GM23248 (cell line): ENCODE data around the gene KNDC1. TPM values are rescaled to one million over a fixed set of nuclear protein-coding genes. Genes with fewer than 3 reads are reported as not detected.

Experiments used
- DNase-seq: peaks from one replicate; pipeline ENCODE4 v3.0.0-alpha.2; 2015
- H2AFZ ChIP-seq: fragments of 200-600 bp; sonication (generic); 2 replicates; pipeline ENCODE4 v1.6.1; 2016; ENCODE audit warnings: antibody characterized with exemption
- H3F3A ChIP-seq: fragments of 200-600 bp; sonication (generic); 2 replicates; pipeline ENCODE4 v1.6.1; 2016; ENCODE audit warnings: mild to moderate bottlenecking, antibody characterized with exemption, mixed run types; ENCODE audit not compliant: insufficient read depth
- H3K27ac ChIP-seq: fragments of 200-600 bp; sonication (generic); 2 replicates; pipeline ENCODE4 v1.5.1; 2016; ENCODE audit warnings: mild to moderate bottlenecking
- H3K27me3 ChIP-seq: fragments of 200-600 bp; sonication (generic); replicated peaks from 2 replicates; pipeline ENCODE4 v1.6.1; 2016; ENCODE audit warnings: mild to moderate bottlenecking; ENCODE audit not compliant: insufficient read depth
- H3K36me3 ChIP-seq: fragments of 200-600 bp; sonication (generic); 2 replicates; pipeline ENCODE4 v1.6.1; 2016; ENCODE audit warnings: low read depth, mild to moderate bottlenecking
- H3K4me1 ChIP-seq: fragments of 200-600 bp; sonication (generic); 2 replicates; pipeline ENCODE4 v1.6.1; 2016; ENCODE audit warnings: mild to moderate bottlenecking; ENCODE audit not compliant: insufficient read depth
- H3K4me2 ChIP-seq: fragments of 200-600 bp; sonication (generic); one replicate; pipeline ENCODE4 v1.6.1; 2016; ENCODE audit warnings: mild to moderate bottlenecking; ENCODE audit not compliant: unreplicated experiment
- H3K4me3 ChIP-seq: fragments of 200-600 bp; sonication (generic); 2 replicates; pipeline ENCODE4 v1.5.1; 2016; ENCODE audit warnings: mild to moderate bottlenecking
- H3K79me2 ChIP-seq: fragments of 200-600 bp; sonication (generic); 2 replicates; pipeline ENCODE4 v1.6.1; 2016; ENCODE audit warnings: mild to moderate bottlenecking; ENCODE audit not compliant: insufficient read depth
- H3K9ac ChIP-seq: fragments of 200-600 bp; sonication (generic); 2 replicates; pipeline ENCODE4 v1.6.1; 2016; ENCODE audit warnings: mild to moderate bottlenecking
- H3K9me2 ChIP-seq: fragments of 200-600 bp; sonication (generic); 2 replicates; pipeline ENCODE4 v1.6.1; 2016; ENCODE audit warnings: mixed run types, mild to moderate bottlenecking, moderate library complexity; ENCODE audit not compliant: insufficient read depth
- H3K9me3 ChIP-seq: fragments of 200-600 bp; sonication (generic); one replicate; pipeline ENCODE4 v1.6.1; 2017; ENCODE audit warnings: low read depth
- H4K20me1 ChIP-seq: fragments of 200-600 bp; sonication (generic); 2 replicates; pipeline ENCODE4 v1.6.0; 2016; ENCODE audit not compliant: insufficient read depth
- EZH2 ChIP-seq: fragments of 200-600 bp; sonication (generic); IDR thresholded peaks from 2 replicates; pipeline ENCODE4 v1.6.1; 2018; ENCODE audit warnings: antibody characterized with exemption, mild to moderate bottlenecking; ENCODE audit not compliant: insufficient read depth, poor library complexity, severe bottlenecking
- EZH2phosphoT487 ChIP-seq: fragments of 200-600 bp; sonication (generic); IDR thresholded peaks from 2 replicates; pipeline ENCODE4 v1.6.1; 2018; ENCODE audit warnings: antibody characterized with exemption, moderate library complexity, mild to moderate bottlenecking, low read depth; ENCODE audit not compliant: insufficient read depth
- WGBS, 2 experiments: methylation state at CpG; one replicate each; pipeline ENCODE4 v1.1.6; 2015 to 2017; ENCODE audit warnings: low lambda C conversion rate in 2 of 2, low coverage in 1 of 2; ENCODE audit errors: missing lambda C conversion rate in 2 of 2; 5-methylcytosine and 5-hydroxymethylcytosine counted together
- in situ Hi-C: fragments of 300-500 bp; cut with MboI; formaldehyde crosslinking; loops from 2 replicates; pipeline ENCODE4 v1.15.0; 2020
- polyA plus RNA-seq: library from polyadenylated mRNA; unstranded; fragments of >200 nt; fragmentation: Nextera tagmentation; extraction: Ambion mirVana; gene quantifications from 2 replicates; pipeline ENCODE4 v1.2.1, GENCODE V29; 2016
- total RNA-seq: library from RNA; depleted of rRNA; stranded (reverse); fragments of >200 nt; shearing (Covaris generic); gene quantifications from 2 replicates; pipeline ENCODE4 v1.2.3, GENCODE V29; 2014

KNDC1 gene
- total and polyA plus RNA-seq, 2 experiments from 2014 or later, result 0.44 to 0.54 TPM

GRCh38 chr10:133165556-133166503 lies 5.8 kb downstream of the KNDC1 start:
- Histone ChIP-seq H3K27ac (no peak overlapping the region), H4K20me1 (no peaks in the 10 kb centered on the region), H3K9me2 (no peaks in the 10 kb centered on the region), H3K79me2 (no peaks in the 10 kb centered on the region), H3K27me3 (peaks cover 3% of the 10 kb centered on the region; the same call in 1 of the 2 replicates), H3K9me3 (no peaks in the 10 kb centered on the region), H3F3A (no peaks in the 10 kb centered on the region), H2AFZ (no peak overlapping the region), H3K4me1 (no peaks in the 10 kb centered on the region), H3K9ac (no peak overlapping the region), H3K4me3 (no peak overlapping the region), H3K36me3 (no peaks in the 10 kb centered on the region), H3K4me2 (no peak overlapping the region)
- TF ChIP-seq EZH2 (no peak), EZH2phosphoT487 (no peak)
- in situ Hi-C loops, result no loop called here
- no peak for DNase-seq
- 82 to 83% methylated on average over 35 to 40 of the region's 40 CpGs for WGBS, 2 experiments

DNA sequence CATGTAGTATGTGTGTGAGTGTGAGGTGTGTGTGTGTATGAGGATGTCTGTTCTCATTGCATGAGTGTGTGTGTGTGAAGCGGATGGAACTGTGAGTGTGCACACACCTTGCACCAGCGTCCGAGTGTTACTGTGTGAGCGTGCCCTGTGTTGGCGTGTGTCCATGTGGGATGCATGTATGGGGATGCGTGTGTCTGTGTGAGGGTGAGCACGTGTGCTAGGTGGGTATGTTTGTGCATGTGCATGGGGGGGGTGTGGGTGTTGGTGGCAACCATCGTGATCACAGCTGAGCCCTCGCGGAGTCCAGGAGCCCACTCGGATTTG lies 6.4 kb downstream of the KNDC1 start:
- H4K20me1 ChIP-seq, result no peaks in the 10 kb centered on the region
- H3K4me1 ChIP-seq, result no peaks in the 10 kb centered on the region
- H3K4me3 ChIP-seq, result no peak overlapping the region
- no peak overlapping the region for H3K27ac ChIP-seq
- no peaks in the 10 kb centered on the region for H3F3A ChIP-seq
- TF ChIP-seq EZH2 (no peak), EZH2phosphoT487 (no peak)
- no peak for DNase-seq
- no peaks in the 10 kb centered on the region for H3K9me2 ChIP-seq
- in situ Hi-C loops, result no loop called here
- no peak overlapping the region for H3K9ac ChIP-seq
- H3K27me3 ChIP-seq, result no peaks in the 10 kb centered on the region; the same call in 1 of the 2 replicates
- no peaks in the 10 kb centered on the region for H3K79me2 ChIP-seq
- no peak overlapping the region for H3K4me2 ChIP-seq
- H3K36me3 ChIP-seq, result no peaks in the 10 kb centered on the region
- H3K9me3 ChIP-seq, result no peaks in the 10 kb centered on the region
- H2AFZ ChIP-seq, result no peak overlapping the region
- 79 to 83% methylated on average over 11 of the region's 11 CpGs for WGBS, 2 experiments

DNA sequence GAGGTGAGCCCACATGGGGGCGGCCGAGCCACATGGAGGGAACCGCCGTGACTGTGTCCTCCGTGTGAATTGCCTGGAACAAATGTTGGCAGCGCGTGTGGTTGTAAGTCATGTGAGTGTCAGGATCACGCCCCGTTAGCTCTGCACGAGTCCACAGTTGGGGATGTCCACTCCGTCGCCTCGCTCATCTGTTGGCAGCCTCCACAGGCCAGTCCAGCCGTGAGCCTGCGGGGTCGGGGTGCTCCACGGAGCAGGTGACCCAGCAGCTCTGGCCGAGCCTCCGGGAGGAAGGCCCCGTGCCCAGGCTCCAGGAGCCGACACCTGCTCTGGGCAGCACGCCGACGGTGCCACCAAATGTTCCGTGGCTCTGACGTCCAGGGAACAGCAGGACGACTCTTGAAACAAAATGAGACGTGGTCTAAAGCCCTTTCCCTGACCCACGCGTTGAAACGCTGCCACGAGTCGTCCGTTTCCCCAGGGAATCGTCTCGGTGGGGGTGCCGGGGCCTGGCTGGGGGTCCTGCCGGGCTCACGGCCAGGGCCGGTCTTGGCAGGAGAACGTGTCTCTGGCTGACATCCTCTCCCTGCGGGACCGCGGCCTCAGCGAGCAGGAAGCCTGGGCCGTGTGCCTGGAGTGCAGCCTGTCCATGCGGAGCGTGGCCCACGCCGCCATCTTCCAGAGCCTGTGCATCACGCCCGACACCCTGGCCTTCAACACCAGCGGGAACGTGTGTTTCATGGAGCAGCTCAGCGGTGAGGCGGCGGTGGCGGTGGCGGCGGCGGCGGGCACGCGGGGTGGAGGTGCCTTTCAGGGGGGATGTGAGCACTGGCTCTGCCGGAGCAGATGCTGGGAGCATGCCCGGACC lies 7.0 kb downstream of the KNDC1 start:
- no peak overlapping the region for H3K4me3 ChIP-seq
- no peaks in the 10 kb centered on the region for H3F3A ChIP-seq
- H3K79me2 ChIP-seq, result no peaks in the 10 kb centered on the region
- no peak overlapping the region for H3K4me2 ChIP-seq
- H3K27ac ChIP-seq, result no peak overlapping the region
- no peaks in the 10 kb centered on the region for H3K36me3 ChIP-seq
- in situ Hi-C loops, result no loop called here
- H3K27me3 ChIP-seq, result peaks cover 1% of the 10 kb centered on the region; the same call in 1 of the 2 replicates
- DNase-seq, result no peak
- TF ChIP-seq EZH2phosphoT487, result no peak
- TF ChIP-seq EZH2, result no peak
- no peaks in the 10 kb centered on the region for H3K9me2 ChIP-seq
- 89% methylated on average over 52 to 66 of the region's 66 CpGs for WGBS, 2 experiments
- H2AFZ ChIP-seq, result no peak overlapping the region
- H3K9ac ChIP-seq, result no peak overlapping the region
- no peaks in the 10 kb centered on the region for H3K9me3 ChIP-seq
- no peaks in the 10 kb centered on the region for H3K4me1 ChIP-seq
- no peaks in the 10 kb centered on the region for H4K20me1 ChIP-seq

DNA sequence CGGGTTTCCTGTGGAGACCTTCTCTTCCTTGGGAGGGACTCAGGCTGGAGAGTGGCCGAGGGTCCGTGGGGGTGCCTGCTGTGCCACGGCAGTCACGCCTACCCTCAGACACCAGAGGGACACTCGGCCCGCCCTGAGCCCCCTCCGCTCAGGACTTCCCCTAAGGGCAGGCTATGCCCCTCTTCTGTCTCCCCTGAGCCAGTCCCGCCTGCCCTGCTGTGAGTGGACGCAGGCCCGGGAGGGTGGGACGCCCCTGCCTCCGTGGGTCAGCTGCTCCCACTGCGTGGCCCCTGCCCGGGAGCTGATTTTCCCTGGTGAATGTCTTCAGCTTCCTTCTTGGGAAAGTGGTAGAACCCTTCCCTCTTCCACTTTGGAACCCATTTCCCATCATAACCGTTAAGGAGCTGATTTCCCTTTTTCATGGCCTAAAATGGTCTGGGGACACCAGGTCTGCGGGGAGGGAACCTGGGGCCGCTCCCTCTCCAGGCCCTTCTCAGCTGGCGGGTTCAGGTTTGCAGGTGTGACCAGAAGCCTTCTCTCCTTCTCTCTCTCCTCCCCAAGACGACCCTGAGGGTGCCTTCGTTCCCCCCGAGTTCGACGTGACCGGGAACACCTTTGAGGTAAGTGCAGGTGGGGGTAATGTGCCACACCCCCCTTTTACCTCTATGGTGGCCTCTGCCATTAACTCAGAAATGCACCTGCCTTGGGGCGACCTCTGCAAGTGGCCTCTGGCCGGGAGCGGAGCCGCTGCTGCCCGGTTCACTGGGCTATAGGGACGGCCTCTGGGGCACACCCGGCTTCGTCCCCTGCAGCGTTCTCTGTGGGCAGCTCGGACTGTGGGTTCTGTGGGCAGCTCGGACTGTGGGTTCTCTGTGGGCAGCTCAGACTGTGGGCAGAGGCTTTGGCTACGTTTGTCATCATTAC lies 7.9 kb downstream of the KNDC1 start:
- Histone ChIP-seq H3K4me3 (no peak overlapping the region), H3K9me3 (no peaks in the 10 kb centered on the region), H3K9ac (no peak overlapping the region), H3K4me2 (no peak overlapping the region), H3K79me2 (no peaks in the 10 kb centered on the region), H3K4me1 (no peaks in the 10 kb centered on the region), H3K9me2 (no peaks in the 10 kb centered on the region), H3K36me3 (no peaks in the 10 kb centered on the region), H3F3A (no peaks in the 10 kb centered on the region), H4K20me1 (no peaks in the 10 kb centered on the region), H3K27ac (no peak overlapping the region), H3K27me3 (0 out of 2 replicates have a peak, but pooled peaks cover 7% of the 10 kb centered on the region), H2AFZ (no peak overlapping the region)
- in situ Hi-C loops, result no loop called here
- 74 to 76% methylated on average over 30 to 37 of the region's 37 CpGs for WGBS, 2 experiments
- no peak for DNase-seq
- no peak for TF ChIP-seq EZH2
- no peak for TF ChIP-seq EZH2phosphoT487
